Measurements from ENCODE around the gene ATOSA. TPM values are rescaled to one million over a fixed set of nuclear protein-coding genes. Genes with fewer than 3 reads are reported as not detected.
A peak's percentile ranks its signal among the peaks of the same experiment; 100 is the strongest.

Gene ATOSA
- total RNA-seq, 1 donor from 2014 or later, result 26.8 TPM

- Mint-ChIP-seq H3K27me3 (ENCODE audit: insufficient read depth, low read depth) (peaks cover 7% of the 10 kb centered on the region), H3K4me3 (no peak overlapping the region), H3K27ac (no peak overlapping the region), H3K36me3 (no peaks in the 10 kb centered on the region), H3K9me3 (no peaks in the 10 kb centered on the region), H3K4me1 (peaks cover 12% of the 10 kb centered on the region)
- H3K4me1 ChIP-seq, result peaks cover 10% of the 10 kb centered on the region
- no peaks in the 10 kb centered on the region for H3K79me2 ChIP-seq (ENCODE audit: low read depth)
- TF ChIP-seq EZH2phosphoT487 (IDR thresholded peaks at IDR 0.05) (no peak), EZH2 (IDR thresholded peaks at IDR 0.05) (no peak), CTCF (IDR thresholded peaks at IDR 0.05) (no peak)
- no peaks in the 10 kb centered on the region for H3K9me3 ChIP-seq (ENCODE audit: low read depth)
- H4K20me1 ChIP-seq (ENCODE audit: low read depth), result no peaks in the 10 kb centered on the region
- peaks cover 5% of the 10 kb centered on the region for H3K27me3 ChIP-seq
- H3K9ac ChIP-seq, result no peak overlapping the region
- DNase-seq (ENCODE audit: low spot score), result no peak
- H3K36me3 ChIP-seq, result no peaks in the 10 kb centered on the region
- H2AFZ ChIP-seq (replicated peaks), result no peak overlapping the region
- no peak overlapping the region for H3K4me2 ChIP-seq
- H3K27ac ChIP-seq, result no peak overlapping the region
- H3K4me3 ChIP-seq, result no peak overlapping the region
- peaks cover 9% of the 10 kb centered on the region for H3F3A ChIP-seq (ENCODE audit: low read depth)
Observed at GRCh38 chr15:52706091-52706490, 26.9 kb upstream of the ATOSA start.

- Histone ChIP-seq H2AFZ (replicated peaks) (no peak overlapping the region), H3K79me2 (ENCODE audit: low read depth) (no peaks in the 10 kb centered on the region), H3K36me3 (no peaks in the 10 kb centered on the region), H3K4me1 (peaks cover 27% of the 10 kb centered on the region), H3K9ac (no peak overlapping the region), H3K9me3 (ENCODE audit: low read depth) (no peaks in the 10 kb centered on the region), H3K4me2 (no peak overlapping the region), H4K20me1 (ENCODE audit: low read depth) (no peaks in the 10 kb centered on the region), H3K4me3 (no peak overlapping the region), H3F3A (ENCODE audit: low read depth) (peaks cover 11% of the 10 kb centered on the region), H3K27me3 (no peaks in the 10 kb centered on the region), H3K27ac (no peak overlapping the region)
- H3K27me3 Mint-ChIP-seq (ENCODE audit: insufficient read depth, low read depth), result peaks cover 7% of the 10 kb centered on the region
- no peak overlapping the region for H3K27ac Mint-ChIP-seq
- TF ChIP-seq EZH2phosphoT487 (IDR thresholded peaks at IDR 0.05) (no peak), EZH2 (IDR thresholded peaks at IDR 0.05) (no peak), CTCF (IDR thresholded peaks at IDR 0.05) (no peak)
- H3K4me3 Mint-ChIP-seq, result no peak overlapping the region
- DNase-seq (ENCODE audit: low spot score), result no peak
- no peaks in the 10 kb centered on the region for H3K9me3 Mint-ChIP-seq
- H3K4me1 Mint-ChIP-seq, result peaks cover 17% of the 10 kb centered on the region
- H3K36me3 Mint-ChIP-seq, result no peaks in the 10 kb centered on the region
Observed at GRCh38 chr15:52702390-52702789, 23.2 kb upstream of the ATOSA start.

GRCh38 chr15:52699457-52699856 lies 20.3 kb upstream of the ATOSA start:
- DNase-seq (ENCODE audit: low spot score), result peak; percentile 67
- Mint-ChIP-seq H3K9me3 (no peaks in the 10 kb centered on the region), H3K27me3 (ENCODE audit: insufficient read depth, low read depth) (peaks cover 2% of the 10 kb centered on the region), H3K4me3 (no peak overlapping the region), H3K4me1 (peaks cover 21% of the 10 kb centered on the region), H3K36me3 (no peaks in the 10 kb centered on the region), H3K27ac (peak overlapping the region; percentile 20)
- Histone ChIP-seq H3K27me3 (no peaks in the 10 kb centered on the region), H3K79me2 (ENCODE audit: low read depth) (no peaks in the 10 kb centered on the region), H4K20me1 (ENCODE audit: low read depth) (no peaks in the 10 kb centered on the region), H3K27ac (no peak overlapping the region), H3K36me3 (no peaks in the 10 kb centered on the region), H3K4me3 (no peak overlapping the region), H3F3A (ENCODE audit: low read depth) (peaks cover 11% of the 10 kb centered on the region), H2AFZ (replicated peaks) (no peak overlapping the region), H3K9me3 (ENCODE audit: low read depth) (no peaks in the 10 kb centered on the region), H3K9ac (no peak overlapping the region), H3K4me2 (peak overlapping the region; percentile 35), H3K4me1 (peaks cover 33% of the 10 kb centered on the region)
- TF ChIP-seq EZH2phosphoT487 (IDR thresholded peaks at IDR 0.05) (no peak), CTCF (IDR thresholded peaks at IDR 0.05) (no peak), EZH2 (IDR thresholded peaks at IDR 0.05) (no peak)
